Neural cell (in vitro differentiated cells): ENCODE data around the gene KANK4. TPM values are rescaled to one million over a fixed set of nuclear protein-coding genes. Genes with fewer than 3 reads are reported as not detected.

ENCODE experiments used
- H2AFZ ChIP-seq: fragments of 200-600, 300-800 bp; sonication (generic), shearing (Covaris generic); 2 replicates; pipeline ENCODE4 v1.6.0; 2014; ENCODE audit warnings: low read depth, mild to moderate bottlenecking, antibody characterized with exemption, low read length, moderate library complexity
- H3F3A ChIP-seq: fragments of 200-600 bp; shearing (Covaris generic); 2 replicates; pipeline ENCODE4 v1.6.1; 2016; ENCODE audit warnings: mild to moderate bottlenecking, moderate library complexity, mixed read lengths, antibody characterized with exemption, low read length; ENCODE audit not compliant: insufficient read depth, poor library complexity, severe bottlenecking
- H3K27ac ChIP-seq: fragments of 200-600, 300-800 bp; sonication (generic), shearing (Covaris generic); 2 replicates; pipeline ENCODE4 v1.5.1; 2014; ENCODE audit warnings: mild to moderate bottlenecking, low read length, moderate library complexity
- H3K27me3 ChIP-seq: fragments of 300-800, 200-600 bp; sonication (generic), shearing (Covaris generic); 2 replicates; pipeline ENCODE4 v1.6.0; 2014; ENCODE audit warnings: mild to moderate bottlenecking, low read depth, low read length, moderate library complexity; ENCODE audit not compliant: insufficient read depth
- H3K36me3 ChIP-seq: fragments of 300-800, 200-600 bp; sonication (generic), shearing (Covaris generic); 2 replicates; pipeline ENCODE4 v1.5.1; 2014; ENCODE audit warnings: mild to moderate bottlenecking, antibody characterized with exemption, low read length, moderate library complexity; ENCODE audit not compliant: insufficient read depth
- H3K4me2 ChIP-seq: fragments of 300-800, 200-600 bp; sonication (generic), shearing (Covaris generic); 2 replicates; pipeline ENCODE4 v1.6.0; 2014; ENCODE audit warnings: mild to moderate bottlenecking, low read length
- H3K4me3 ChIP-seq: fragments of 300-800, 200-600 bp; sonication (generic), shearing (Covaris generic); 2 replicates; pipeline ENCODE4 v1.5.1; 2014; ENCODE audit warnings: mild to moderate bottlenecking, low read length, moderate library complexity
- H3K79me2 ChIP-seq: fragments of 200-600 bp; shearing (Covaris generic); replicated peaks from 2 replicates; pipeline ENCODE4 v1.6.0; 2014; ENCODE audit warnings: mild to moderate bottlenecking, low read length, moderate library complexity; ENCODE audit not compliant: insufficient read depth
- H3K9ac ChIP-seq: fragments of 300-800, 200-600 bp; sonication (generic), shearing (Covaris generic); 2 replicates; pipeline ENCODE4 v1.6.1; 2016; ENCODE audit warnings: mild to moderate bottlenecking, low read length, mixed read lengths
- H3K9me2 ChIP-seq: fragments of 200-600 bp; shearing (Covaris generic); 2 replicates; pipeline ENCODE4 v1.6.1; 2016; ENCODE audit warnings: mild to moderate bottlenecking, low read length, mixed read lengths; ENCODE audit not compliant: insufficient read depth
- H3K9me3 ChIP-seq: fragments of 200-600, 300-800 bp; sonication (generic), shearing (Covaris generic); 2 replicates; pipeline ENCODE4 v1.6.1; 2016; ENCODE audit warnings: mild to moderate bottlenecking, mixed run types, low read length, moderate library complexity, mixed read lengths
- H4K20me1 ChIP-seq: fragments of 200-600 bp; shearing (Covaris generic); 2 replicates; pipeline ENCODE4 v1.6.1; 2016; ENCODE audit warnings: mild to moderate bottlenecking, mixed run types; ENCODE audit not compliant: insufficient read depth
- EP300 ChIP-seq: fragments of 450-650 bp; conservative IDR thresholded peaks from 2 replicates; pipeline ENCODE4 v1.6.1; 2014; ENCODE audit warnings: antibody characterized with exemption, mild to moderate bottlenecking, moderate library complexity; ENCODE audit not compliant: poor library complexity, severe bottlenecking
- EZH2 ChIP-seq: fragments of 200-600, 300-800 bp; shearing (Covaris generic), sonication (generic); IDR thresholded peaks from 2 replicates; pipeline ENCODE4 v1.6.1; 2014; ENCODE audit warnings: antibody characterized with exemption, low read length, borderline replicate concordance, mild to moderate bottlenecking; ENCODE audit not compliant: insufficient read depth, poor library complexity, severe bottlenecking
- MXI1 ChIP-seq: fragments of 450-650 bp; conservative IDR thresholded peaks from 2 replicates; pipeline ENCODE4 v1.6.1; 2014; ENCODE audit warnings: antibody characterized with exemption, mild to moderate bottlenecking; ENCODE audit not compliant: poor library complexity, severe bottlenecking
- POLR2AphosphoS5 ChIP-seq: IDR thresholded peaks from 2 replicates; pipeline ENCODE4 v1.6.1; 2012
- RAD21 ChIP-seq: fragments of 450-650 bp; conservative IDR thresholded peaks from 2 replicates; pipeline ENCODE4 v1.6.1; 2014; ENCODE audit warnings: antibody characterized with exemption, mild to moderate bottlenecking, moderate library complexity
- SMC3 ChIP-seq: fragments of 450-650 bp; conservative IDR thresholded peaks from 2 replicates; pipeline ENCODE4 v1.6.1; 2014; ENCODE audit warnings: antibody characterized with exemption, mild to moderate bottlenecking, moderate library complexity; ENCODE audit not compliant: poor library complexity
- TAF1 ChIP-seq: IDR thresholded peaks from 2 replicates; pipeline ENCODE4 v1.6.1; 2012; ENCODE audit warnings: low read depth
- polyA plus RNA-seq: library from polyadenylated mRNA; depleted of rRNA; stranded (reverse); fragments of >200 nt; gene quantifications from 2 replicates; pipeline ENCODE4 v1.2.3, GENCODE V29; 2014
- TF ChIP-seq, protein P1 (sequence below): fragments of 450-650 bp; IDR thresholded peaks from 2 replicates; pipeline ENCODE4 v1.5.1; 2014; ENCODE audit warnings: antibody characterized with exemption, mild to moderate bottlenecking, moderate library complexity; ENCODE audit not compliant: poor library complexity, severe bottlenecking
- TF ChIP-seq, protein P2 (sequence below): IDR thresholded peaks from 2 replicates; pipeline ENCODE4 v1.6.1; 2012; ENCODE audit warnings: borderline replicate concordance

Gene KANK4
- polyA plus RNA-seq, 1 donor from 2014 or later, result 0.25 TPM

DNA sequence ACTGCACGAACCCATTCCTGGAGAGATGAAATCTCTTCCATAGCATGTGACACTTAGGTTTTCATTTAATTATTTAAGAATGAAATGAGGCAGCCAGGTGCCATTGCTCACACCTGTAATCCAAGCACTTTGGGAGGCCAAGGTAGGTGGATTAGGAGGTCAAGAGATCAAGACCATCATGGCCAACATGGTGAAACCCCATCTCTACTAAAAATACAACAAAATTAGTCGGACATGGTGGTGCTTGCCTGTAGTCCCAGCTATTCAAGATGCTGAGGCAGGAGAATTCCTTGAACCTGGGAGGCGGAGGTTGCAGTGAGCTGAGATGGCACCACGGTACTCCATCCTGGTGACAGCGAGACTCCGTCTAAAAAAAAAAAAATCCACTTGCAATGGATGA, 106.8 kb downstream of the KANK4 start:
- no peaks in the 10 kb centered on the region for H3K9me2 ChIP-seq
- peaks cover 4% of the 10 kb centered on the region for H3K9me3 ChIP-seq
- no peak overlapping the region for H3K27ac ChIP-seq
- H3K79me2 ChIP-seq, result no peaks in the 10 kb centered on the region
- no peaks in the 10 kb centered on the region for H3K36me3 ChIP-seq
- no peaks in the 10 kb centered on the region for H3K27me3 ChIP-seq
- no peak overlapping the region for H3K4me3 ChIP-seq
- H3K4me2 ChIP-seq, result no peak overlapping the region
- TF ChIP-seq POLR2AphosphoS5, result no peak
- TF ChIP-seq MXI1, result no peak
- TF ChIP-seq SMC3, result no peak
- no peak for TF ChIP-seq EP300
- TF ChIP-seq TAF1, result no peak
- TF ChIP-seq RAD21, result no peak
- TF ChIP-seq, protein P1, sequence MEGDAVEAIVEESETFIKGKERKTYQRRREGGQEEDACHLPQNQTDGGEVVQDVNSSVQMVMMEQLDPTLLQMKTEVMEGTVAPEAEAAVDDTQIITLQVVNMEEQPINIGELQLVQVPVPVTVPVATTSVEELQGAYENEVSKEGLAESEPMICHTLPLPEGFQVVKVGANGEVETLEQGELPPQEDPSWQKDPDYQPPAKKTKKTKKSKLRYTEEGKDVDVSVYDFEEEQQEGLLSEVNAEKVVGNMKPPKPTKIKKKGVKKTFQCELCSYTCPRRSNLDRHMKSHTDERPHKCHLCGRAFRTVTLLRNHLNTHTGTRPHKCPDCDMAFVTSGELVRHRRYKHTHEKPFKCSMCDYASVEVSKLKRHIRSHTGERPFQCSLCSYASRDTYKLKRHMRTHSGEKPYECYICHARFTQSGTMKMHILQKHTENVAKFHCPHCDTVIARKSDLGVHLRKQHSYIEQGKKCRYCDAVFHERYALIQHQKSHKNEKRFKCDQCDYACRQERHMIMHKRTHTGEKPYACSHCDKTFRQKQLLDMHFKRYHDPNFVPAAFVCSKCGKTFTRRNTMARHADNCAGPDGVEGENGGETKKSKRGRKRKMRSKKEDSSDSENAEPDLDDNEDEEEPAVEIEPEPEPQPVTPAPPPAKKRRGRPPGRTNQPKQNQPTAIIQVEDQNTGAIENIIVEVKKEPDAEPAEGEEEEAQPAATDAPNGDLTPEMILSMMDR, result no peak
- TF ChIP-seq, protein P2, sequence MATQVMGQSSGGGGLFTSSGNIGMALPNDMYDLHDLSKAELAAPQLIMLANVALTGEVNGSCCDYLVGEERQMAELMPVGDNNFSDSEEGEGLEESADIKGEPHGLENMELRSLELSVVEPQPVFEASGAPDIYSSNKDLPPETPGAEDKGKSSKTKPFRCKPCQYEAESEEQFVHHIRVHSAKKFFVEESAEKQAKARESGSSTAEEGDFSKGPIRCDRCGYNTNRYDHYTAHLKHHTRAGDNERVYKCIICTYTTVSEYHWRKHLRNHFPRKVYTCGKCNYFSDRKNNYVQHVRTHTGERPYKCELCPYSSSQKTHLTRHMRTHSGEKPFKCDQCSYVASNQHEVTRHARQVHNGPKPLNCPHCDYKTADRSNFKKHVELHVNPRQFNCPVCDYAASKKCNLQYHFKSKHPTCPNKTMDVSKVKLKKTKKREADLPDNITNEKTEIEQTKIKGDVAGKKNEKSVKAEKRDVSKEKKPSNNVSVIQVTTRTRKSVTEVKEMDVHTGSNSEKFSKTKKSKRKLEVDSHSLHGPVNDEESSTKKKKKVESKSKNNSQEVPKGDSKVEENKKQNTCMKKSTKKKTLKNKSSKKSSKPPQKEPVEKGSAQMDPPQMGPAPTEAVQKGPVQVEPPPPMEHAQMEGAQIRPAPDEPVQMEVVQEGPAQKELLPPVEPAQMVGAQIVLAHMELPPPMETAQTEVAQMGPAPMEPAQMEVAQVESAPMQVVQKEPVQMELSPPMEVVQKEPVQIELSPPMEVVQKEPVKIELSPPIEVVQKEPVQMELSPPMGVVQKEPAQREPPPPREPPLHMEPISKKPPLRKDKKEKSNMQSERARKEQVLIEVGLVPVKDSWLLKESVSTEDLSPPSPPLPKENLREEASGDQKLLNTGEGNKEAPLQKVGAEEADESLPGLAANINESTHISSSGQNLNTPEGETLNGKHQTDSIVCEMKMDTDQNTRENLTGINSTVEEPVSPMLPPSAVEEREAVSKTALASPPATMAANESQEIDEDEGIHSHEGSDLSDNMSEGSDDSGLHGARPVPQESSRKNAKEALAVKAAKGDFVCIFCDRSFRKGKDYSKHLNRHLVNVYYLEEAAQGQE, result no peak
- no peak for TF ChIP-seq EZH2
- H2AFZ ChIP-seq, result no peak overlapping the region
- H3F3A ChIP-seq, result no peaks in the 10 kb centered on the region
- no peak overlapping the region for H3K9ac ChIP-seq
- H4K20me1 ChIP-seq, result no peaks in the 10 kb centered on the region

DNA sequence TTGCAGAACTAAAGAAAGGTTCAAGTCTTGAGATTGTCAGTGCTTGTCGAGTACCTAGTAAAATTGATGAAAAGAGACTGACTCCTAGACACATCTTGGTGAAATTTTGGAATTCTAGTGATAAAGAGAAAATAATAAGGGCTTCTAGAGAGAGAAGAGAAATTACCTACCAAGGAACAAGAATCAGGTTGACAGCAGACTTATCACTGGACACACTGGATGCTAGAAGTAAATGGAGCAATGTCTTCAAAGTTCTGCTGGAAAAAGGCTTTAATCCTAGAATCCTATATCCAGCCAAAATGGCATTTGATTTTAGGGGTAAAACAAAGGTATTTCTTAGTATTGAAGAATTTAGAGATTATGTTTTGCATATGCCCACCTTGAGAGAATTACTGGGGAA, 108.3 kb downstream of the KANK4 start:
- Histone ChIP-seq H3K4me2 (no peak overlapping the region), H3K4me3 (no peak overlapping the region), H3K9me2 (no peaks in the 10 kb centered on the region), H3K36me3 (no peaks in the 10 kb centered on the region), H4K20me1 (no peaks in the 10 kb centered on the region), H3K79me2 (no peaks in the 10 kb centered on the region), H3K9ac (no peak overlapping the region), H3K27ac (no peak overlapping the region), H3F3A (no peaks in the 10 kb centered on the region), H3K27me3 (no peaks in the 10 kb centered on the region), H3K9me3 (peaks cover 4% of the 10 kb centered on the region), H2AFZ (no peak overlapping the region)
- TF ChIP-seq MXI1 (no peak), TAF1 (no peak), SMC3 (no peak), RAD21 (no peak), EZH2 (no peak), POLR2AphosphoS5 (no peak), EP300 (no peak)
- TF ChIP-seq, protein P1, result no peak
- TF ChIP-seq, protein P2, result no peak
